H9 (cell line): ENCODE data around the gene NAA10. TPM values are rescaled to one million over a fixed set of nuclear protein-coding genes. Genes with fewer than 3 reads are reported as not detected.

ENCODE experiments used
- DNase-seq: peaks from one replicate; pipeline ENCODE4 v3.0.0-alpha.2; 2017
- H2AFZ ChIP-seq: one replicate; pipeline ENCODE4 v1.6.1; 2013; ENCODE audit warnings: mild to moderate bottlenecking, low read length, control low read depth, moderate library complexity
- H2AK5ac ChIP-seq: 2 replicates; pipeline ENCODE4 v1.6.1; 2013; ENCODE audit warnings: low read length, control low read depth, mixed read lengths; ENCODE audit not compliant: insufficient read length
- H2BK120ac ChIP-seq: one replicate; pipeline ENCODE4 v1.6.1; 2013; ENCODE audit warnings: low read depth, mild to moderate bottlenecking, low read length, control low read depth, inconsistent platforms; ENCODE audit not compliant: poor library complexity, severe bottlenecking
- H2BK12ac ChIP-seq: 2 replicates; pipeline ENCODE4 v1.6.1; 2013; ENCODE audit warnings: low read length, control low read depth, mixed read lengths, low read depth; ENCODE audit not compliant: insufficient read length
- H2BK15ac ChIP-seq: 2 replicates; pipeline ENCODE4 v1.6.1; 2013; ENCODE audit warnings: low read depth, low read length, control low read depth
- H2BK20ac ChIP-seq: one replicate; pipeline ENCODE4 v1.6.1; 2013; ENCODE audit warnings: low read depth, mild to moderate bottlenecking, low read length, control low read depth, inconsistent platforms; ENCODE audit not compliant: poor library complexity, severe bottlenecking
- H2BK5ac ChIP-seq: 2 replicates; pipeline ENCODE4 v1.6.1; 2013; ENCODE audit warnings: low read length, control low read depth, mixed read lengths; ENCODE audit not compliant: insufficient read length
- H3K14ac ChIP-seq: 2 replicates; pipeline ENCODE4 v1.6.1; 2013; ENCODE audit warnings: low read length, control low read depth; ENCODE audit not compliant: insufficient read depth
- H3K18ac ChIP-seq: 2 replicates; pipeline ENCODE4 v1.6.1; 2013; ENCODE audit warnings: low read depth, mild to moderate bottlenecking, mixed read lengths, low read length, control low read depth; ENCODE audit not compliant: insufficient read length
- H3K23ac ChIP-seq: 2 replicates; pipeline ENCODE4 v1.6.1; 2013; ENCODE audit warnings: low read length, control low read depth, mixed read lengths, low read depth; ENCODE audit not compliant: insufficient read length
- H3K23me2 ChIP-seq: 2 replicates; pipeline ENCODE4 v1.6.1; 2013; ENCODE audit warnings: low read depth, mild to moderate bottlenecking, mixed read lengths, low read length, control low read depth; ENCODE audit not compliant: insufficient read length, poor library complexity, severe bottlenecking
- H3K27ac ChIP-seq: 2 replicates; pipeline ENCODE4 v1.5.1; 2013; ENCODE audit warnings: low read length, control low read depth, mixed read lengths, low read depth; ENCODE audit not compliant: insufficient read length
- H3K27me3 ChIP-seq: 2 replicates; pipeline ENCODE4 v1.6.1; 2013; ENCODE audit warnings: low read length, control low read depth, inconsistent platforms; ENCODE audit not compliant: insufficient read depth
- H3K4ac ChIP-seq: 2 replicates; pipeline ENCODE4 v1.6.1; 2013; ENCODE audit warnings: low read depth, mild to moderate bottlenecking, control low read depth, inconsistent platforms, low read length, moderate library complexity
- H3K4me1 ChIP-seq: 2 replicates; pipeline ENCODE4 v1.6.1; 2013; ENCODE audit warnings: low read length, control low read depth, inconsistent platforms; ENCODE audit not compliant: insufficient read depth
- H3K4me2 ChIP-seq: 2 replicates; pipeline ENCODE4 v1.6.1; 2013; ENCODE audit warnings: low read length, control low read depth, mixed read lengths; ENCODE audit not compliant: insufficient read length, insufficient read depth
- H3K56ac ChIP-seq: 2 replicates; pipeline ENCODE4 v1.6.1; 2013; ENCODE audit warnings: low read depth, mild to moderate bottlenecking, mixed read lengths, low read length, control low read depth; ENCODE audit not compliant: insufficient read length
- H3K79me1 ChIP-seq: 2 replicates; pipeline ENCODE4 v1.6.1; 2013; ENCODE audit warnings: low read depth, mild to moderate bottlenecking, moderate library complexity, low read length, control low read depth, inconsistent platforms; ENCODE audit not compliant: insufficient read depth, poor library complexity, severe bottlenecking
- H3K79me2 ChIP-seq: 2 replicates; pipeline ENCODE4 v1.6.1; 2013; ENCODE audit warnings: low read length, control low read depth, inconsistent platforms; ENCODE audit not compliant: insufficient read depth
- H3K9ac ChIP-seq: 2 replicates; pipeline ENCODE4 v1.6.1; 2013; ENCODE audit warnings: low read length, control low read depth, mixed read lengths; ENCODE audit not compliant: insufficient read length; ENCODE audit errors: extremely low read depth
- H3K9me3 ChIP-seq: one replicate; pipeline ENCODE4 v1.6.1; 2013; ENCODE audit warnings: low read depth, low read length, inconsistent platforms; ENCODE audit not compliant: control insufficient read depth
- H3T11ph ChIP-seq: one replicate; pipeline ENCODE4 v1.6.1; 2013; ENCODE audit warnings: mild to moderate bottlenecking, low read length, control low read depth, inconsistent platforms
- H4K20me1 ChIP-seq: one replicate; pipeline ENCODE4 v1.6.1; 2013; ENCODE audit not compliant: control insufficient read depth, insufficient read length, insufficient read depth
- H4K5ac ChIP-seq: 2 replicates; pipeline ENCODE4 v1.6.1; 2013; ENCODE audit warnings: low read depth, mild to moderate bottlenecking, mixed read lengths, low read length, control low read depth; ENCODE audit not compliant: insufficient read length
- H4K8ac ChIP-seq: replicated peaks from 2 replicates; pipeline ENCODE4 v1.6.1; 2013; ENCODE audit warnings: low read length, control low read depth, mixed read lengths, low read depth; ENCODE audit not compliant: insufficient read length
- H4K91ac ChIP-seq: 2 replicates; pipeline ENCODE4 v1.6.1; 2013; ENCODE audit warnings: low read depth, mild to moderate bottlenecking, moderate library complexity, mixed read lengths, low read length, control low read depth; ENCODE audit not compliant: insufficient read length
- H3K27ac Mint-ChIP-seq, 3 experiments: 2 replicates in 2 of 3; 3 replicates in 1 of 3; pipeline ENCODE4 v1.8.0; 2020 to 2021; ENCODE audit warnings: mixed read lengths in 3 of 3, mild to moderate bottlenecking in 1 of 3, moderate library complexity in 1 of 3
- H3K27me3 Mint-ChIP-seq: 2 replicates; pipeline ENCODE4 v1.8.0; 2021; ENCODE audit warnings: low read depth, mild to moderate bottlenecking, moderate library complexity, mixed read lengths
- H3K36me3 Mint-ChIP-seq, 3 experiments: 2 replicates in 2 of 3; 3 replicates in 1 of 3; pipeline ENCODE4 v1.8.0; 2020 to 2021; ENCODE audit warnings: low read depth in 3 of 3, mixed read lengths in 3 of 3; ENCODE audit not compliant: insufficient read depth in 1 of 3
- H3K4me1 Mint-ChIP-seq, 2 experiments: 2 replicates each; pipeline ENCODE4 v1.8.0; 2020; ENCODE audit warnings: mixed read lengths in 2 of 2
- H3K4me3 Mint-ChIP-seq, 2 experiments: 2 replicates in 1 of 2; 3 replicates in 1 of 2; pipeline ENCODE4 v1.8.0; 2020 to 2021; ENCODE audit warnings: mild to moderate bottlenecking in 2 of 2, mixed read lengths in 2 of 2, moderate library complexity in 1 of 2
- H3K9me3 Mint-ChIP-seq, 2 experiments: 2 replicates in 1 of 2; 3 replicates in 1 of 2; pipeline ENCODE4 v1.8.0; 2020; ENCODE audit warnings: mild to moderate bottlenecking in 2 of 2, mixed read lengths in 2 of 2, moderate library complexity in 1 of 2
- WGBS: extraction: QIAGEN DNeasy Blood & Tissue Kit; methylation state at CpG from one replicate; pipeline ENCODE4 v1.1.7; 2013; ENCODE audit warnings: missing lambda C conversion rate, low lambda C conversion rate, mixed read lengths; ENCODE audit not compliant: insufficient read length; ENCODE audit errors: extremely low coverage; 5-methylcytosine and 5-hydroxymethylcytosine counted together
- total RNA-seq: library from RNA; stranded (reverse); gene quantifications from 2 replicates; pipeline ENCODE4 v1.2.1, GENCODE V29; 2021
- TF ChIP-seq, protein P1 (sequence below): fragments of 200-600 bp; sonication (generic); conservative IDR thresholded peaks from 3 replicates; pipeline ENCODE4 v1.8.0; 2021; ENCODE audit warnings: antibody characterized with exemption, mild to moderate bottlenecking

NAA10 gene
- total RNA-seq, 1 experiment from 2014 or later = 101 TPM

DNA sequence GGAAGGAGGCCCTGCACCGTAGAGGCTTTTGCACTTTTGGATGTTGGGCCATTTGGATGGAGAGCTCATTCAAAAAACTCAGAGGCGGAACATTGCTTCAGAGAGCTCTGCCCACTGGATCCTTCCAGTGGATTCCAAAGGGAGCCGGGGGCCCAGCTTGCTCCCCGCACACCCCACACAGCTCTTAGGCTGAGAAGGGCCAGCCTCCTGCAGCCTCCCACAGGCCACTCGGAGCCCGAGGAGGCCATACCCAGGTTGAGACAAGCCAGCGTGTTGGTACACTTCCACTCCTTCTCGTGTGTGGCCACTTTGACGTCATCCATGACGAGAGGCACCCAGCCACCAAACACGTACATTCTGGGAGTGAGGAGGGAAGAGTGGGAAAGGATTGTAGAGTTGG is 26.5 kb upstream of the NAA10 start:
- Mint-ChIP-seq H3K4me3 (no peak overlapping the region), H3K27me3 (peaks cover 1% of the 10 kb centered on the region; the same call in 1 of the 2 replicates), H3K9me3 (peaks cover 0 to 3% of the 10 kb centered on the region in 2 experiments; a peak in 1 of 5 replicates), H3K27ac (no peak overlapping the region), H3K36me3 (peaks cover 67 to 88% (median 86%) of the 10 kb centered on the region in 3 experiments), H3K4me1 (peaks cover 4% of the 10 kb centered on the region in 2 experiments)
- H4K5ac ChIP-seq = no peak overlapping the region
- no peaks in the 10 kb centered on the region for H3K4me1 ChIP-seq
- TF ChIP-seq, protein P1, sequence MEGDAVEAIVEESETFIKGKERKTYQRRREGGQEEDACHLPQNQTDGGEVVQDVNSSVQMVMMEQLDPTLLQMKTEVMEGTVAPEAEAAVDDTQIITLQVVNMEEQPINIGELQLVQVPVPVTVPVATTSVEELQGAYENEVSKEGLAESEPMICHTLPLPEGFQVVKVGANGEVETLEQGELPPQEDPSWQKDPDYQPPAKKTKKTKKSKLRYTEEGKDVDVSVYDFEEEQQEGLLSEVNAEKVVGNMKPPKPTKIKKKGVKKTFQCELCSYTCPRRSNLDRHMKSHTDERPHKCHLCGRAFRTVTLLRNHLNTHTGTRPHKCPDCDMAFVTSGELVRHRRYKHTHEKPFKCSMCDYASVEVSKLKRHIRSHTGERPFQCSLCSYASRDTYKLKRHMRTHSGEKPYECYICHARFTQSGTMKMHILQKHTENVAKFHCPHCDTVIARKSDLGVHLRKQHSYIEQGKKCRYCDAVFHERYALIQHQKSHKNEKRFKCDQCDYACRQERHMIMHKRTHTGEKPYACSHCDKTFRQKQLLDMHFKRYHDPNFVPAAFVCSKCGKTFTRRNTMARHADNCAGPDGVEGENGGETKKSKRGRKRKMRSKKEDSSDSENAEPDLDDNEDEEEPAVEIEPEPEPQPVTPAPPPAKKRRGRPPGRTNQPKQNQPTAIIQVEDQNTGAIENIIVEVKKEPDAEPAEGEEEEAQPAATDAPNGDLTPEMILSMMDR = no peak
- no peak overlapping the region for H2BK20ac ChIP-seq
- H2BK12ac ChIP-seq = no peak overlapping the region
- H4K91ac ChIP-seq = no peak overlapping the region
- no peak overlapping the region for H3K18ac ChIP-seq
- H2BK15ac ChIP-seq = no peak overlapping the region
- no peak for DNase-seq
- peaks cover 16% of the 10 kb centered on the region; the same call in 1 of the 2 replicates for H3K79me2 ChIP-seq
- no peak overlapping the region for H3K14ac ChIP-seq
- no peak overlapping the region for H3K4ac ChIP-seq
- no peak overlapping the region for H3T11ph ChIP-seq
- no CpG with 5 or more reads among the region's 11 CpGs for WGBS
- H3K9ac ChIP-seq = no peak overlapping the region
- no peak overlapping the region for H2BK120ac ChIP-seq
- H2AK5ac ChIP-seq = no peak overlapping the region
- H3K23ac ChIP-seq = no peak overlapping the region
- H3K27ac ChIP-seq = no peak overlapping the region
- H3K27me3 ChIP-seq = no peaks in the 10 kb centered on the region
- H3K4me2 ChIP-seq = no peak overlapping the region
- H4K8ac ChIP-seq = no peak overlapping the region
- peaks cover 5% of the 10 kb centered on the region for H3K79me1 ChIP-seq
- no peak overlapping the region for H2AFZ ChIP-seq
- H3K9me3 ChIP-seq = no peaks in the 10 kb centered on the region
- H4K20me1 ChIP-seq = no peaks in the 10 kb centered on the region
- H3K56ac ChIP-seq = no peak overlapping the region
- H3K23me2 ChIP-seq = no peaks in the 10 kb centered on the region
- no peak overlapping the region for H2BK5ac ChIP-seq
